ENCODE measurements around the gene R3HCC1L. TPM values are rescaled to one million over a fixed set of nuclear protein-coding genes. Genes with fewer than 3 reads are reported as not detected.

R3HCC1L gene
- total RNA-seq, 2 experiments from 2014 or later = 19.6 to 21.8 TPM

DNA sequence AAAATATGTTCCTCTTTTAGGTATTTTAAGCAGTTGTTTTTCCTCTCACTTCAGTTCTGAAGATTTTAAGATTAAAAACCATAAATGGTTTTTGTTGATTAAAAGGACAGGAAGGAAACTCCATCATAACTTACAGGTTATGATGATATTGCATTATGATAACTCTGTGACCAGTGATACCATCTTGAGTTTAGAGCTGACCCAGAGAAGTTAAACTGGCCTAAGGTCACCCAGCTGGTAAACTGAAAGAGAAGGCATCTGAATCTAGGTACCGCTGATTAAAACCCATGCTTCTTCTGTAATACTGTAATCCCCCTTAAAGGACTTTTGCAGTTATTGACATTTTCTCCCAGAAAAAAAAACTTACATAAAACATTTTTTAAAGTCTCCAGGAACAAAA lies 103.9 kb downstream of the R3HCC1L start:
- Mint-ChIP-seq H3K9me3 (no peaks in the 10 kb centered on the region), H3K27ac (no peak overlapping the region), H3K36me3 (peaks cover 17% of the 10 kb centered on the region), H3K4me1 (peaks cover 2% of the 10 kb centered on the region), H3K4me3 (no peak overlapping the region), H3K27me3 (no peaks in the 10 kb centered on the region)
- no peak for DNase-seq
- ATAC-seq (ENCODE audit: low read depth) = no peak
- POLR2A ChIA-PET = no interaction called here

GRCh38 chr10:98240524-98240923 lies 106.1 kb downstream of the R3HCC1L start:
- ATAC-seq (ENCODE audit: low read depth) (no peak), DNase-seq (no peak)
- Mint-ChIP-seq H3K27ac (no peak overlapping the region), H3K27me3 (no peaks in the 10 kb centered on the region), H3K9me3 (no peaks in the 10 kb centered on the region), H3K36me3 (peaks cover 17% of the 10 kb centered on the region), H3K4me3 (no peak overlapping the region), H3K4me1 (peaks cover 2% of the 10 kb centered on the region)
- POLR2A ChIA-PET = no interaction called here

DNA sequence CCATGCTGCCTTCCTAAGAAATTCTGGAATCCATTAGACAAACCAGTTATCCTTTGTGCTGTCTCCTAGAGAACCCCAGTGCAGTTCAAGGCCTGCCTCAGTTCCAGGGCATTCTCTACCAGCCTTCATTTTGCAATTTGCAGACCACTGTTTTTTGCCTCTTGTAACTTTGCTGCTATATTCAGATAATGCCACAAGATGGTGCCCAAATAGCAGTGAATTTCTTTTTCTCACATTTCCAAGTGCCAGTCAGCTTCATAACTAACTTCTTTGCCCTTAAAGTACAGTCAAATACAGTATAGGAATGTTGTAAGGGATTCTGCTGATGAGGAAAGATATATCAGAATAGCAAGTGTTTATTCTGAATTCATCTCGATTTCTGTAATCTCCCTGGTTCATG lies 108.4 kb downstream of the R3HCC1L start:
- no peak overlapping the region for H3K4me3 Mint-ChIP-seq
- H3K27me3 Mint-ChIP-seq = no peaks in the 10 kb centered on the region
- peaks cover 7% of the 10 kb centered on the region for H3K4me1 Mint-ChIP-seq
- POLR2A ChIA-PET = no interaction called here
- no peak overlapping the region for H3K27ac Mint-ChIP-seq
- no peak for DNase-seq
- H3K36me3 Mint-ChIP-seq = peaks cover 24% of the 10 kb centered on the region
- ATAC-seq (ENCODE audit: low read depth) = no peak
- H3K9me3 Mint-ChIP-seq = no peaks in the 10 kb centered on the region

GRCh38 chr10:98244141-98244540 lies 109.7 kb downstream of the R3HCC1L start:
- H3K4me3 Mint-ChIP-seq = no peak overlapping the region
- no peaks in the 10 kb centered on the region for H3K9me3 Mint-ChIP-seq
- POLR2A ChIA-PET = no interaction called here
- H3K4me1 Mint-ChIP-seq = peaks cover 5% of the 10 kb centered on the region
- H3K27me3 Mint-ChIP-seq = no peaks in the 10 kb centered on the region
- DNase-seq (no peak), ATAC-seq (ENCODE audit: low read depth) (no peak)
- no peak overlapping the region for H3K27ac Mint-ChIP-seq
- H3K36me3 Mint-ChIP-seq = peaks cover 27% of the 10 kb centered on the region

GRCh38 chr10:98244586-98244985 lies 110.1 kb downstream of the R3HCC1L start:
- H3K4me1 Mint-ChIP-seq = peaks cover 5% of the 10 kb centered on the region
- no peaks in the 10 kb centered on the region for H3K9me3 Mint-ChIP-seq
- no peak overlapping the region for H3K4me3 Mint-ChIP-seq
- POLR2A ChIA-PET = no interaction called here
- DNase-seq (no peak), ATAC-seq (ENCODE audit: low read depth) (no peak)
- H3K36me3 Mint-ChIP-seq = peaks cover 27% of the 10 kb centered on the region
- H3K27ac Mint-ChIP-seq = no peak overlapping the region
- H3K27me3 Mint-ChIP-seq = no peaks in the 10 kb centered on the region

DNA sequence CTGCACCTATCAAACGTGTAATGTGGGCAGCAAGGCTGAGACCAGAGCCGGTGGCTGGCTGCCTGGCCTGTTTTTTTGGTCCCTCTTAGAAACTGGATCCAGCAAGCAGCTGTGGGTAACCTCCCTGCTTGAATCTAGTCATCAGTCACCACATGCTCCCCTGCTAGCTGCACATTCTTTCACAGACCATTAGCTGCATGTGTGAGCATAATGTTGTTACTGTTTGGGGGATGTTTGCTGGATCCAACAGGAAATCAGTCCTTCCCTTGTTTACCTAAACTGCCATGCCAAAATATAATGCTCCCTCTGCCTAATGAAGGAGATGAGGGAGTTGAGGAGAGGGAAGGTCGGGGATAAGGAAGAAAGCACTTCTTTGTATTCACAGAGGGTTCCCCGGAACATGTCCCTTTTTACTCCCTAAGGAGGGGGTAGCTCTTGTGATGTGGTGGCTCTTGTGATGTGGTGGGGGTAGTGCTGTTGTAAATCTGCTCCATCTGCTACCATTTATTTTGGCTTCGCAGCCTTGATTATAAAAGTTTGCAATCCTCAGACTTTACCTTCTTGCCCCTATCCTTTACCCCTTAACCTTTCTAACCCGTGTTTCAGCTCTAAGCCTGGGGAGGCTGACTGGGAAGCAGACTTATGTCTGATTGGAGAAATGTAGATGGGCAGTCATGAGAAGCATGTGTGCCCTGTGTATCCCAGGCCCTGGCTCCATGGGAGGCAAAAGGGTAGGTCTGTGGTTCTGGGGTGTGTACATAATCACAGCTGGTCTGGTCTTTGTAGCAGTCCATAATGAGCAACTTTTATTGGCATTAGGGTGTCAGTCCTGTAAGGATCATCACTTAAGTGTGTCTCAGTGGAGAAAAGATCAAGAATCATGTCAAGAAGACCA lies 112.7 kb downstream of the R3HCC1L start:
- peaks cover 27% of the 10 kb centered on the region for H3K36me3 Mint-ChIP-seq
- no peaks in the 10 kb centered on the region for H3K27me3 Mint-ChIP-seq
- H3K27ac Mint-ChIP-seq = no peak overlapping the region

GRCh38 chr10:98248018-98248417 lies 113.6 kb downstream of the R3HCC1L start:
- Mint-ChIP-seq H3K36me3 (peaks cover 27% of the 10 kb centered on the region), H3K9me3 (no peaks in the 10 kb centered on the region), H3K27me3 (no peaks in the 10 kb centered on the region), H3K4me1 (peaks cover 5% of the 10 kb centered on the region), H3K27ac (no peak overlapping the region), H3K4me3 (no peak overlapping the region)
- DNase-seq (no peak), ATAC-seq (ENCODE audit: low read depth) (no peak)
- POLR2A ChIA-PET = no interaction called here

More for the DNA sequence above, 112.7 kb downstream of the R3HCC1L start:
- no peaks in the 10 kb centered on the region for H3K9me3 Mint-ChIP-seq
- H3K4me1 Mint-ChIP-seq = peaks cover 5% of the 10 kb centered on the region
- DNase-seq (no peak), ATAC-seq (ENCODE audit: low read depth) (peak; percentile 30)
- POLR2A ChIA-PET = no interaction called here
- no peak overlapping the region for H3K4me3 Mint-ChIP-seq

- peaks cover 26% of the 10 kb centered on the region for H3K36me3 Mint-ChIP-seq
- H3K4me1 Mint-ChIP-seq = peaks cover 5% of the 10 kb centered on the region
- DNase-seq = no peak
- no peak overlapping the region for H3K4me3 Mint-ChIP-seq
- no peaks in the 10 kb centered on the region for H3K27me3 Mint-ChIP-seq
- no peak overlapping the region for H3K27ac Mint-ChIP-seq
- H3K9me3 Mint-ChIP-seq = no peaks in the 10 kb centered on the region
- no peak for ATAC-seq (ENCODE audit: low read depth)
- POLR2A ChIA-PET = no interaction called here
These were observed 114.7 kb downstream of the R3HCC1L start for GRCh38 chr10:98249134-98249533.

DNA sequence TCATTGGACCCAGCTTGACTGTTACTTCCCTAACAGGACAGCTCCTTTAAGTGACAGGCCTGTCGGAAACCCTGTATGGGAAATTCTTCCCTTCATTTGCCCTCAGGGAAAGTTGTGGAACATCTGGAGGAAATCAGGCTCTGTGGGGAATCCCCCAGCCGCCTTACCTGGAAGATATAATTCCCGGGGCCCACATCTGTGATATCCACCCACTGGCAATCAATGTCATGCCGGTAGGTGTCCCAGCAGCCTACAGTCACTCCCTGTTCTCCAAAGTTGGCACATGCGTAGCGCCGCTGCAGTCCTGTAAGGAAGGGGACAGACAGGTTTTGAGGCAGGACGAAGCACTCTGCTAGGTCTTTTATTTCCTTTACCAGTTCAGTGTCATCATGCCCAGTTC lies 116.9 kb downstream of the R3HCC1L start:
- Mint-ChIP-seq H3K9me3 (no peaks in the 10 kb centered on the region), H3K4me1 (peaks cover 4% of the 10 kb centered on the region), H3K27ac (no peak overlapping the region), H3K27me3 (no peaks in the 10 kb centered on the region), H3K36me3 (peaks cover 15% of the 10 kb centered on the region), H3K4me3 (no peak overlapping the region)
- DNase-seq (no peak), ATAC-seq (ENCODE audit: low read depth) (no peak)
- POLR2A ChIA-PET = no interaction called here

- no peak overlapping the region for H3K4me3 Mint-ChIP-seq
- no peak for ATAC-seq (ENCODE audit: low read depth)
- no peak overlapping the region for H3K27ac Mint-ChIP-seq
These were observed 118.0 kb downstream of the R3HCC1L start for GRCh38 chr10:98252464-98252863.

DNA sequence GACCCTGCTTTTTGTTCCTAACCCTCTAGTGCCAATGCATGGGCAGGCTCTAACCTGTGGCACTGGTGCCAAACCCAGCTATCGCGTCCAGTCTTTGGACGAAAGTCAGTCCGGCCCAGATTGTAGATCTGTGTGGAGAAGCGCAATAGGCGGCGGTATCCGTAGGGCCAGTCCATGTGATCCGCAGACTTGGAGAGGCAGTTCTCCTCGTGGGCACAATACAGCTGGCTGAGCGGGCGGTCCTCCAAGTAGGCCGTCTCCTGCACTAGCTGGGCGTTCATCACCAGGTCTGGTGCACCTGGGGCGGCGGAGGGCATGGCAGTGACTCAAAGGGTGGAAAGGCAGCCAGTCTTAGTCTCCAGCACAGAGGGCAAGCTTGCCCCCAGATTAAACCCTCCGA lies 119.0 kb downstream of the R3HCC1L start:
- Mint-ChIP-seq H3K36me3 (no peaks in the 10 kb centered on the region), H3K27ac (no peak overlapping the region), H3K9me3 (no peaks in the 10 kb centered on the region), H3K27me3 (no peaks in the 10 kb centered on the region), H3K4me1 (no peaks in the 10 kb centered on the region), H3K4me3 (no peak overlapping the region)
- POLR2A ChIA-PET = no interaction called here
- DNase-seq (no peak), ATAC-seq (ENCODE audit: low read depth) (no peak)

More at GRCh38 chr10:98252464-98252863, 118.0 kb downstream of the R3HCC1L start:
- H3K9me3 Mint-ChIP-seq = no peaks in the 10 kb centered on the region
- no peak for DNase-seq
- peaks cover 5% of the 10 kb centered on the region for H3K36me3 Mint-ChIP-seq
- no peaks in the 10 kb centered on the region for H3K27me3 Mint-ChIP-seq
- POLR2A ChIA-PET = no interaction called here
- no peaks in the 10 kb centered on the region for H3K4me1 Mint-ChIP-seq

- DNase-seq = no peak
- ATAC-seq (ENCODE audit: low read depth) = no peak
- H3K4me3 Mint-ChIP-seq = no peak overlapping the region
- H3K27me3 Mint-ChIP-seq = no peaks in the 10 kb centered on the region
- peak overlapping the region; percentile 13 for H3K27ac Mint-ChIP-seq
- no peaks in the 10 kb centered on the region for H3K9me3 Mint-ChIP-seq
- H3K36me3 Mint-ChIP-seq = no peaks in the 10 kb centered on the region
- no peaks in the 10 kb centered on the region for H3K4me1 Mint-ChIP-seq
- POLR2A ChIA-PET = no interaction called here
These were observed 119.9 kb downstream of the R3HCC1L start for GRCh38 chr10:98254234-98254974.

DNA sequence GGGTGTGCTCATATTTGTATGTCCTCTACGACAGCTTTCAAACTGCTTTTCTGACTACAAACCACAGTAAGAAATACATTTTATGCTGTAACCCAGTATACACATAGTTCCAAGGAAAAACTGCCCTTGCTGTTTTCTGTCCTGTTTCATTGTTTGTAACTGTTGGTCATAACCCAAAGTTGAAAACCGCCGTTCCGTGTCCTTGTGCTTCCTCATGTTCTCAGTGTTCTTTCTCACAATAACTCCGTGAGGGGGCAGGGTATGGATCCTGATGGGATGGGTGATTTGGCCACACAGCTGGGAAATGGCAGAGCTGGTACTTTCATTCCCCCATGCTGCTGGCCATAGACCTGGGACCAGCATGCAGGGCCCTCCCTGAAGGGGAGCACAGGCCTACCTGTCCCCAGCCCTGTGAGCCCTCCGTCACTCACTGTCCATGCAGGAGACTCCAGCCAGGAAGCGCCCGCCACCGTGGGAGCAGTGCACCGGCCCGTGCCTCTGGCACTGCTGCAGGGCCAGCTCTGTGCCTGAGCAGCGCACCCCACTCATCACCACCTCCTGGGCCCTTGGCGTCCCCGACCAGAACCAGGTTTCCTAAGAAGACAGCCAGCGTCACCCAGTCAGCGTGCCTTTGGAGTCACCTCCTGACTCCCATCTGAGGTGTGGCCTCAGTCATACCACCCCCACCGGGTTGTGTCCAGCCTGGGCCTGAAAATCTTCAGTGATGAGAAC lies 120.9 kb downstream of the R3HCC1L start:
- Mint-ChIP-seq H3K9me3 (no peaks in the 10 kb centered on the region), H3K36me3 (no peaks in the 10 kb centered on the region), H3K27me3 (no peaks in the 10 kb centered on the region), H3K27ac (no peak overlapping the region), H3K4me3 (no peak overlapping the region), H3K4me1 (no peaks in the 10 kb centered on the region)
- DNase-seq (no peak), ATAC-seq (ENCODE audit: low read depth) (no peak)
- POLR2A ChIA-PET = no interaction called here

Measured in activated naive CD8-positive, alpha-beta T cell treated with anti-CD3 and anti-CD28 coated beads, Interleukin-2, amount 10 ng/mL, durations not matched to agents 7 days and 5 days (primary cell).